Measurements from ENCODE around the gene RASA3.

Gene RASA3

DNA sequence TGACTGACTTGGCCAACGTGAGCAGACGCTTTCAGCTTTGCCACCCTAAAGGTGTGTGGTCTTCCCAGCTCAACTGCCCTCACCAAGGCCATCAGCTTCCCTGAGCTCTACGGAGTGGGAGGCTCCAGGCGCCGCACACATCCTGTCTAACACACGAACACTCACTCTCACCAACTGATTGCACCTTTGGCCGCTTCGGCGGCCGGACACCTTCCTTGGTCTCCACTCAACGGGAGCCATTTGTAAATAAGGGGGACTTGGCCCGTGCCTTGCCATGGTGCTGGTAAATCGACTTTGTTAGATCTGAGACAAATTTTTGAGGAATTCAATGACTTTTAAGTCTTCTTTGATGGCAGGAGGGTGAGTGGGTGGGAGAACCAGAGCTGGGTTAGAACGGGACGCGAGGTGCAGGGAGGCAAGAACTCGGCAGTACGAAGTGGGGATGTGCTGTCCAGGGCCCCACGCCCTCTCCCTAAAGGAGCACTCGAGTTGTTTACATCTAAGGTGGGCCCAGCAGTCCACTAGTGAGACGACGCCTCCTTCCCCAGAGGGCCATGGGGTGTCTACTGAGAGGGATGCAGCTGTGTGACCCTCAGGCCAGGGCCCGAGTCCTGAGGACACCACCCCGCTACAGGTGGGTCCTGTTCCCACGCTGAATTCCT is 163.0 kb downstream of the RASA3 start:
- no peak for DNase-seq (ENCODE audit: low spot score)

DNA sequence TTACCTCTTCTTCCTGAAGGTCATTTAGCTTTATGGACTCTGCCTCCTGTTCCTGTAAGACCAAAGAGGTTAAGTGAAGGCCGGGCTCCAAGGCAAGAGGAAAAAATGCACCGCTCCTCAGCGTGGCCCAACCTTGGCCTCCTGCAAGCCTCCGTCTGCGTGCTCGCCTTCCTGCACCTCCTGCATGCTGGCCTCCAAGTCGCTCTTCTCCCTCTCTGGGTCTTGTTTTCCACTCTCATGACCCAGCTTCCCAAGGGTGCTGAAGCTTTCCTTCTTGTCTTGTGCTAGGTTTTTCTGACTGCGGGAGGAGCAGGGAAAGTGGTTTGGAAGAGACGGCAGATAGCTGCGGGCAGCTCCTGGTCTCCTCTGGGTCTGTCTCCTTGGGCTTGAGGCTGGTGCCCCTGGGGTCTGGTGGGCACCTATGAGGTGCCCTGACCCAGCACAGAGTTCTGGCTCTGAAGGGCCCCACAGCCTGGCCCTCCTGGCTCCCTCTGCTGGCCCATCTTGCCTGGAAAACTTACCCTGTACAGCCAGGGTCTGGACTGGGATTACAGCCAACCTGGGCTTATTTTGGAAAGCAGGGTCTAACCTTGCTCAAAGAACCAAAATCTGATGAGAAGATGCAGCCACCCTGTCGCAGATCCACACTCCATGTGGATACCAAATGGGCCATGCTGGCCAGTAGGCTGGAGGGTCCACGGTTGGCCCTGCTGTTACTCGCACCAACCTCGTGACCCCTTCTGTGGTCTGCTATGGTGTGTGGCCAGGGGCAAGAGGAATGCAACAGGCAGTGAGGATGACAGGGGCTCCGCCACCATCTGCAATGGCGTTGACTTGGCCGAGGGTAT is 163.7 kb downstream of the RASA3 start:
- DNase-seq (ENCODE audit: low spot score): no peak

DNA sequence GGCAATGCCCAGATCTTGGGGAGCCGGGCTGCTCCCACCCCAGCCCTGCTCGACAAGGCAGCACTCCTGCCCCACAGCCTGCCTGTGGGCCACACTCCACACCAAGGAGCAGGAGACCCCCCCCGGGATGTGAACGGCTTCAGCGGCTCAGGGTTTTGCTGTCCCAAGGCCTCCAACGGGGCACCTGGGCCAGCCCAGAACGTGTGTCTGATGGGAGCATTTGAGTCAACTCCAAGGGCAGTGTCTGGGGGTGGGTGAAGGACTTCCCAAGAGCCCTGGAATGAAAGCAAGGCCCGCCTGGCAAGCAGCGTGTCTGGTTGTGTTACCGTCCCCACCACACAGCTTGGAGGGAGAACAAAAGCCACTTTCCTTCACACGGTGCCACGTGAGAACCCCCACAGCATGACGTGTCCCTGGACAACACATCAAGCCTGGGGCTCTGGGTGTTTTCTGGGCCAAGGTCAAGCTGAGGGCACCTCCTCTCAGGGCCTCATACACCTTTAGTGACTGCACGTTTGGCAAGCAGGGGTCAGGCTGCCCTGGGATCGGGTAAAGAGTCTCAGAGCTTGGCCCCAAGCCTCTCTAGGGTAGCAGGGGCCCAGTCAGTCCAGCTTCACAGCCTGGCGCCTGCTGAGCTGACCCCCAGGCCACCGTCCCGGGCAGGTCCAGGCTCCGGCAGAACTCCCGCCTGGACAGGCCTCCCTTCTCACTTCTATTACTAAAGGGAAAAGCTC is 164.5 kb downstream of the RASA3 start:
- no peak for DNase-seq (ENCODE audit: low spot score)

DNA sequence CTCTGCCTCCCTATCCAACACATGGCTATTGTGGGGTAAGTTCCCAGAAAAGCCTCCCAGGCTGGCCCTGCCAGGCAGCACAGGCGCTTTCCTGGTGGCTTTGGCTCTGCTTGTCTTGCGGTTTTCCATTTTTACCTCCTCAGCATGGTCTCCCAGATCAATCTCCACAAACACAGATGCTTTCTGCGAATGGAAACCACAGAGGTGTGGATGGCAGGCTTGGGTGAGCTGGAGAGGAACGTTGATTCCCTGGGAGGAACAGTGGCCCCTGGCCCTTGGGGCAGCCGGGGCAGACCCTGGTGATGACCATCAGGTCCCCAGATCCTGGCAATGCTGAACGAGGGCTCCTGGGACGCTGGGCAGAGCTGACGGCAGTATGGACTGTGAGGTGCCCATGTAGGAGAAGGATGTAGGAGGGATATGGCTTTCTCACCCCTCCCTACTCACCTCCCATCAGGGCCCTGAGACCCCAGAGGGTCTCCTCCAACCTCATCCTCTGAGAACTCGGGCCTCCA is 165.2 kb downstream of the RASA3 start:
- no peak for DNase-seq (ENCODE audit: low spot score)

DNA sequence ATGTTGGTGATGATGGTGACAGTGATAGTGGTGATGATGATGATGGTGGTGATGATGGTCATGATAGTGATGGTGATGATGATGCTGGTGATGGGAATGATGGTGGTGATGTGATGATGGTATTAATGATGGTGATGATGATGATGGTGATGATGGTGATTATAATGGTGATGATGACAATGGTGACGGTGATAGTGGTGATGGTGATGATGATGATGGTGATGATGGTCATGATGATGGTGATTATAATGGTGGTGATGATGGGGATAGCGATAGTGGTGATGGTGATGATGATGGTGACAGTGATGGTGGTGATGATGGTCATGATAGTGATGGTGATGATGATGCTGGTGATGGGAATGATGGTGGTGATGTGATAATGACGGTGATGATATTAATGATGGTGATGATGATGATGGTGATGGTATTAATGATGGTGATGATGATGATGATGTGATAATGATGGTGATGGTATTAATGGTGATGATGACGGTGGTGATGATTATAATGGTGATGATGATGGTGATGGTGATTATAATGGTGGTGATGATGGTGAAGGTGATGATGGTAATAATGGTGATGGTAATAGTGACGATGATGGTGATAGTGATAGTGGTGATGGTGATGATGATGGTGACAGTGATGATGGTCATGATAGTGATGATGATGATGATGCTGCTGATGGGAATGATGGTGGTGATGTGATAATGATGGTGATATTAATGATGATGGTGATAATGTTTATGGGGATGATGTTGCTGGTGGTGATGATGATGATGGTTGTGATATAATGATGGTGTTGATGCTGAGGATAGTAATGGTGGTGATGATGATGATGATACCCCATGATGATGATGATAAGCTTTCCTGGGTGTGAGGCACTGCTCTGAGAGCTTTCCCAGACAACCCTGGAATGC is 166.2 kb downstream of the RASA3 start:
- no peak for DNase-seq (ENCODE audit: low spot score)

DNA sequence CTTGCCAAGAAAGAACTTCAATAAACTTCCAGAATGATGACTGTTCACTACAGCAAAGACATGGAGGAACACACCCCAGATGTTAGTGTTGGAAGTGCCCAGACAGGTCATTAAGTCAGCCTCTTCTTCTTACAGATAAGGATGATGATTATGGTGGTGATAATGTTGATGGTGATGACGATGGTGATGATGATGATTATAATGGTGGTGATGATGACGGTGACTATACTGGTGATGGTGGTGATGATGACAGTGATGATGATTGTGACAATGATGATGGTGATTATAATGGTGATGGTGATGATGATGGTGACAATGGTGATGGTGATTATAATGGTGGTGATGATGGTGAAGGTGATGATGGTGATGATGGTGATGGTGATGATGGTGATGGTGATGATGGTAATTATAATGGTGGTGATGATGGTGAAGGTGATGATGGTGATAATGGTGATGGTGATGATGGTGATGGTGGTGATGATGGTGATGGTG is 167.0 kb downstream of the RASA3 start:
- no peak for DNase-seq (ENCODE audit: low spot score)

DNA sequence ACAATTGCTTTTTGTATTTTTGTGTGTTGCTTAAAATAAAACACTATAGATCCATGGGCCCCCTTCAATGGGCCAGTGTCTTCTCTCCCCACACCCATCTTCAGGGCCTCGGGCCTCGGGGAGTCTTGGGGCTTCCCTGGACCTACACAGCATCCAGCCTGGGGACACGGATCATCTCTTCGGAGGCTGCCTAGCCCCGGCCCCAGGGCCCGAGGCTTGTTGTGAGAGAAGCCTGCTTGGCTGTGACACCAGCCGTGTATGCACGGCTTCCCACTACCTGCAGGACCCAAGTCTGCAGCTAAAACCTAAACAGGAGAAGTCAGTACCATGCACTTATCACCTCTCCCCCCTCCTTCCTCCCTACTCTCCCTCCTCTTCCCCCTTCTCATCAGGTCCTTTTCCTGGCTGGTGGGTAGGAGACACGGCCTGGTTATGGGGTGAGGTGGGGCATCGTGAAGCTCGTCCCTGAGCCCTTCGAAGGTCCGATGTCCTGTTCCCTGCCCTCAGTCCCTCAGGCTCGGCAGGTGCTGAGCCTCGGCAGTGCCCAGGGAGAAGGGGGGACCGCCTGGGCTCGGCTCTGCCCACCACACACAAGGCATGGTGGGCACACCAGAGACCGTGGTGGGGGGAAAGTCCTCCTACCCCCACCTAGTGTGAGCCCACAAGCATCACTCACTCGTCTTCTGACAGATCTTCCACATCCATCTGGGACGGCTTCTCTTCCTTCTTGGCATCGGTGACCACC is 168.0 kb downstream of the RASA3 start:
- DNase-seq (ENCODE audit: low spot score): no peak

DNA sequence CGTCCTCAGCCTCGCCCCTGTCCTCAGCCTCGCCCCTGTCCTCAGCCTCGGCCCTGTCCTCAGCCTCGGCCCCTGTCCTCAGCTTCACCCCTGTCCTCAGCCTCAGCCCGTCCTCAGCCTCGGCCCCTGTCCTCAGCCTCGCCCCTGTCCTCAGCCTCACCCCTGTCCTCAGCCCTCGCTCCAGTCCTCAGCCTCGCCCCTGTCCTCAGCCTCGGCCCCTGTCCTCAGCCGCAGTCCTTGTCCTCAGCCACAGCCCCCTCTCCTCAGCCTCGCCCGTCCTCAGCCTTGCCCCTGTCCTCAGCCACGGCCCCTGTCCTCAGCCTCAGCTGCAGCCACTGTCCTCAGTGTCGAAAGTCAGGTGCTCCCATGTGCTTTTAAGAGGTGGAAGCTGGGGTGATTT is 169.0 kb downstream of the RASA3 start:
- DNase-seq (ENCODE audit: low spot score): no peak

DNA sequence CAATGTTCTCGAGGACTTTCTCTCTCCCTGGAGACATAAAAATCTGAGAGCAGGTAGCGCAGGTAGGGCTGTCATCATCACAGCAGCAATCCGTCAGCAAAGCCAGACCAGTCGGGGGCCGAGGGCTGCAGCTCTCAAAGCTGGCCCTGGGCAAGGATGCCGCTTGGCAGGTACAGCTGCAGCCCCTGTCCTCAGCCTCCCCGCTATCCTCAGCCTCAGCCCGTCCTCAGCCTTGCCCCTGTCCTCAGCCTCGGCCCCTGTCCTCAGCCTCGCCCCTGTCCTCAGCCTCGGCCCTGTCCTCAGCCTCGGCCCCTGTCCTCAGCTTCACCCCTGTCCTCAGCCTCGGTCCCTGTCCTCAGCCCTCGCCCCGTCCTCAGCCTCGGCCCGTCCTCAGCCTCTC is 169.4 kb downstream of the RASA3 start:
- DNase-seq (ENCODE audit: low spot score): no peak

DNA sequence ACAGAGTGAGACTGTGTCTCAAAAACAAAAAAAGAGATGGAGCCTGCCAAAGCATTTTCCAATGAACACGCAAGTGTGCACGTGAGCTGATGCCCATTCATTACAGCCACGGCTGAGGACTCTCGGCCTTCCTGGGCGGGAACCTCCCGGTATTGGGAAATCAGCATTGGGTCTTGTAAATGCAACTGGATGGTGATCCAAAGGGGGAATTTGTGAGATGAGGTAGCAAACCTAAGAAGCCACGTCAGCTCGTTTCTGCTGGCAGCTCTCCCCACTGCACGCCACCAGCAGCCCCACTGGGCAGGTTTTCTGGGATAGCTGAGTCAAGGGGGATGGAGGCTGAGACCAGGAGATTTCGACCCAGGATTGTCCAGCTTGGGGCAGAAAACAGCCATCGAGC is 170.0 kb downstream of the RASA3 start:
- DNase-seq (ENCODE audit: low spot score): no peak

DNA sequence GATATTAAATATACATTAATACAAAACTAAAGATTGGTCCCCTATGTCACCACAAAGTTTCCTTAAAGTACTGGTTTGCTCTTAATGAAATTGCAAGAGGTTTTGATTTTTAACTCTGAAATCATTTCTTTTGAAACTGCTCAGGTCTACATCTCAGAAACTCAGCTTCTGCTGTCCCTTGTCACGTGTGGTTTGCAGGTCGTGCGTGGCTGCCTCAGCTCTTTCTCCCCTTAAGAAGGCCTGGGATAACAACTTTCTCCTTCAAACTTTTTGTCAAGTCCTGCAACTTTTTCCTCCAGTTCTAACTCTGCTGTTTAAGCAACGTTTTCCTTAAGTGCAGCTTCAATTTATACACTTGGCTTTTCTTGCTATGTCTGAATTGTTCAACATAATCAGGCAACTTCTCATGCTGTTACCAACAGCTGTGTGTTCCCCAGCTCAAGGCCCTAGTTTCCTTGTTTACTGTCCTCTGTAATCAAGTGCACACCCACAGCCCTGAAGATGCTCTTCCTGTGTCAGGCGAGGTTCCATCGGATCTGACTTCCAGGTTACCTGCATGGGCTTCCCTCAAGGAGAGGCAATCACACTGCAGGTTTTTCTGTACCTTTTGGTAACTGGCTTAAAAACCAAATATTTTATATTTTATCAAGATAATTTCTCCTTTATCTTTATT is 172.0 kb downstream of the RASA3 start:
- no peak for DNase-seq (ENCODE audit: low spot score)

DNA sequence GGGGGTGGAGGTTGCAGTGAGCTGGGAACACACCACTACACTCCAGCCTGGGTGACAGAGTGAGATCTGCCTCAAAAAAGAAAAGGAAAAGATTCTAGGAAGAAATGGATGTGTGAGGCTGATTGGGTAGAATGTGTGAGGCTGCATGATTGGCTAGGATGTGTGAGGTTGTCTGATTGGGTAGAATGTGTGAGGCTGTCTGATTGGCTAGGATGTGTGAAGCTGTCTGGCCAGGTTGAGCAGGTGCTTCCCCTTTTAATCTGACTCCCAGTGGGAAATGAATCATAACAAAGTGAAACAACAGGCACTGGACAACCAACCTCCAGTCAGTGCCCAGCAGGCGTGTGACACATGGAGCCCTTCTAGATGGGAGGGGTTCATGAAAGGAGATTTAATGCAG is 173.2 kb downstream of the RASA3 start:
- no peak for DNase-seq (ENCODE audit: low spot score)

DNA sequence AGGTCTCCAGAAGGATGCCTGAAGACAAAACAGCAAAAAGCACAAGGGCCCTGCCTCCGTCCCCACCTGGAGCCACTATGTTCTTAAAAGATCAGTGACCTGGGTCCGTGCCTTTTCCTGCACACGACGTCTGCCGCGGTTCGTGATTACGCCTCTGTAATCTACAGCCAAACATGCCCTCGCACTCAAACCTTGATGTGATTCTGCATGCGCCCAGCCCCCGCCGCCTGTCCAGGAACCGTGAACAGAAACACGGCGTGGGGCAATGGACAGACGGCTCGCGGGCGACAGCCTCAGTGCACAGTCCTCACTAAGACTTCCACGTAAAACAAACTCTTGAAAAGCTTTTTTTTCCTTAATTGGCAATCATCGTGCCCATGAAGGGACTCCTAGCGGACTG is 174.1 kb downstream of the RASA3 start:
- no peak for DNase-seq (ENCODE audit: low spot score)

DNA sequence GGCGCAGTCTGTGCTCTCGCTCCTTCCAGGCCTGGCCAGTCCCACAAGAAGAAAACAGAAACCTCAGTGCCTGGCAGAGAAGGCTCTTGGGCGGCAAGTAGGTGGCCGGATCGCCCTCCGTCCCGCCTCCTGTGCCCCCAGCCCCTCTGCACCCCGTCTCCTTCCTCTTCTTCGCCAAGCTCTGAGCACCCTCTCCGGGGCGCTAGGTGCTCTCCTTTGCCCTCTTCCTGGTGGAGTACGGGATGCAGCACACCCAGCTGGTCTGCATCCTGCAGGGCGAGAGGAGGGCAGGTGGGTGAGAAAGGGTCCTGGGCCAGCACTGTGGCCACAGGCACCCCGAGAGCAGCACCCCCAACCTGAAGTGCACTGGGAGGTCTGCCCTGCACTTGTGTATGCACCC is 175.9 kb downstream of the RASA3 start:
- no peak for DNase-seq (ENCODE audit: low spot score)

DNA sequence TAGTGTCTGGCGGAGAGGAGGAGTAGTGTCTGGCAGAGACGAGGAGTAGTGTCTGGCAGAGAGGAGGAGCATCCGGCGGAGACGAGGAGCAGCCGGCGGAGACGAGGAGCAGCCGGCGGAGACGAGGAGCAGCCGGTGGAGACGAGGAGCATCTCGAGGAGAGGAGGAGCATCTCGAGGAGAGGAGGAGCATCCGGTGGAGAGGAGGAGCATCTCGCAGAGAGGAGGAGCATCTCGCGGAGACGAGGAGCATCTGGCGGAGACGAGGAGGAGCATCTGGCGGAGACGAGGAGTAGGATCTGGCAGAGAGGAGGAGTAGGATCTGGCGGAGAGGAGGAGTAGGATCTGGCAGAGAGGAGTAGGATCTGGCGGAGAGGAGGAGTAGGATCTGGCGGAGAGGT is 176.7 kb downstream of the RASA3 start:
- no peak for DNase-seq (ENCODE audit: low spot score)

DNA sequence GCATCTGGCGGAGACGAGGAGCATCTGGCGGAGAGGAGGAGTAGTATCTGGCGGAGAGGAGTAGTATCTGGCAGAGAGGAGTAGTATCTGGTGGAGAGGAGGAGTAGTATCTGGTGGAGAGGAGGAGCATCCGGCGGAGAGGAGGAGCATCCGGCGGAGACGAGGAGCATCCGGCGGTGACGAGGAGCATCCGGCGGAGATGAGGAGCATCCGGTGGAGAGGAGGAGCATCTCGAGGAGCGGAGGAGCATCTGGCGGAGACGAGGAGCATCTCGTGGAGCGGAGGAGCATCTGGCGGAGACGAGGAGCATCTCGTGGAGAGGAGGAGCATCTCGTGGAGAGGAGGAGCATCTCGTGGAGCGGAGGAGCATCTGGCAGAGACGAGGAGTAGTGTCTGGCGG is 177.2 kb downstream of the RASA3 start:
- DNase-seq (ENCODE audit: low spot score): no peak

DNA sequence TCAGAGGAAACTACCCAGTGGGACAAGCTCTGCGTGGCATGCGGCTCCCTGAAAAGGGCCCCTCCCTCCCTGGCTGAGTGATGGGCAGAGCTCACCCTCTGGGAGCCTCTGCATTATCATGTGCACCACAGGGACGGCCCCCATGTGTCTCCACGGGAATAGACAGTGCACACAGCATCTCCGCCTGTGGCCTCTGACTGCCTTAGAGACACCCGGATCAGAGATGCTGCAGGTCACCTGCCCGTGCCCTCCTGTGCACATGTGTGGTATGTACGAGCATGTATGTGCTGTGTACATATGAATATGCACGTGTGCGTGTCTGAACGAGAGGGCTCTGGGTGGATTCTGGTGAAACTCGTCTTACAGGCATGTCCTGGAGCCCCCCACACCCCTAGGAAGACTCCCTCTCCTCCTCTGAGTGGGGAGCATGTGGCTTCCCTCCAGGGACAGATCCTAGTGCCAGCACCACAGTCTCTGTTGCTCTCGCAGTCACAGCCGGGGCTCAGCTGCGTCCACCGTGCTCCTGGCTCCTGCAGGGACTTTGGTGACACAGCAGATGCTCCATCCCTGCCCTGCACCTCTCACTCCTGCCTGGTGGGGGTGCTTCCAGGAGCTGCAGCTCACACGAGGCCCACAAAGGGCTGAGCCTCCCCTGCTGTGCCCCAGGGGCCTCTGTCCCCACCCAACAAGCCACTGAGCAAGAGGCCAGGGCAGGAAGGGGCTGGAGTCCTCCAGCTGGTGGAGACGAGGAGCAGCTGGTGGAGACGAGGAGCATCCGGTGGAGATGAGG is 178.2 kb downstream of the RASA3 start:
- DNase-seq (ENCODE audit: low spot score): no peak

DNA sequence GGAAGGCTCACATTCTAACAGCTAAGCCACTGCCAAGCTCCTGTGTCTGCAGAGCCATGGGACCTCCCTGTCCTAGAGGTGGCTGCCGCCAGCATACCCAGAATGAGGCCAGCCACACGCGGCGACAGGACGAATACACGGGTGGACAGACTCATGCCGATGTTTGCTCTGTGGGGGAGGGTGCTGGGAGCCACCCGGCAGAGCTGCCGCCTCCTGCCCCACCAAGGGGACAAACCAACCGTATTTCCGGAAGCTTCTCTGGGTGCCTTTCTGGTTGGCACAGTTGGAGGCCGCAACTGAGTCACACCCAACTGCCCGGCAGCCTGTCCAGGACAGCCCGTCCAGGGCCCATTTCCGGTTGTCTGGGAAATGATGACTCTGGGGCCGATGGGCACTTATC is 178.9 kb downstream of the RASA3 start:
- DNase-seq (ENCODE audit: low spot score): no peak

DNA sequence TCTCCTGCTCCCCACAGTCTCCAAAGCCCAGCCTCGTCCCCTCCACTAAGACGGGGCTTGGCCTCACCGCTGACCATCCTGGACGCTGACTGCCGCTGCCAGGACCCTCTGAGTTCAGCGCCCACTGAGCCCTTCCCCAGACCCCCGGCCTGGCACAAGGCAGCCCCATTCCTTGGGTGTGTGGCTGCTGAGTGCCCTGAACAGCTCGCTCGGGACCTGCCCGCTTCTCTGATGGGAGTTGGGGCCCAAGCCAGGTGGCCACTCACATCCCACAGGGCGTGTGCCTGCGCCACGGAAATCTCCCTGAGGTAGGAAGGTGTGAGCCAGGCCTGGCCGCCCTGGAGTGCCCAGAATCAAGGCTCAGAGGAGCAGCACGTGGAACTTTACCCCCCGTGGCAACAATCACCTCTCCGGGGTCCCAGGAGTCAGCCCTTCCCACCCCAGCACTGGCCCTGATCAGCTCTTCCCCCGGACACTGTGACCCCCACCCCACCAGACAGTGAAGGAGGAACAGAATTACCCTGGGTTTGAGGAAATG is 179.4 kb downstream of the RASA3 start:
- no peak for DNase-seq (ENCODE audit: low spot score)
